SU-DHL-6 (cell line): ENCODE data around the gene GALNT9.

Experiments
- CTCF ChIP-seq: fragments of 200-600 bp; sonication (generic); IDR thresholded peaks from one replicate; pipeline ENCODE4 v1.5.1; 2017; ENCODE audit warnings: antibody characterized with exemption, mild to moderate bottlenecking, low read length, moderate library complexity; ENCODE audit not compliant: insufficient read depth, poor library complexity, severe bottlenecking
- EZH2phosphoT487 ChIP-seq: fragments of 200-600 bp; sonication (generic), shearing (Covaris generic); conservative IDR thresholded peaks from 2 replicates; pipeline ENCODE4 v1.6.1; 2018; ENCODE audit warnings: mild to moderate bottlenecking, antibody characterized with exemption, low read length, moderate library complexity, mixed read lengths

GRCh38 chr12:132160016-132160415 is 169.4 kb downstream of the GALNT9 start:
- TF ChIP-seq EZH2phosphoT487 (no peak), CTCF (no peak)
